GM12875 (cell line): ENCODE measurements around the gene GTPBP8.

ENCODE experiments used
- H3K4me3 ChIP-seq: one replicate; pipeline ENCODE4 v1.5.1; 2011; ENCODE audit warnings: low read depth, low read length, control low read depth
- CTCF ChIP-seq: IDR thresholded peaks from 2 replicates; pipeline ENCODE4 v1.5.1; 2011; ENCODE audit warnings: low read depth, mild to moderate bottlenecking, control low read depth, inconsistent platforms, low read length, moderate library complexity, borderline replicate concordance; ENCODE audit not compliant: insufficient read depth

GTPBP8 gene

GRCh38 chr3:112966633-112967032, 24.2 kb upstream of the GTPBP8 start:
- H3K4me3 ChIP-seq = no peak overlapping the region
- TF ChIP-seq CTCF = no peak

- no peak overlapping the region for H3K4me3 ChIP-seq
- TF ChIP-seq CTCF = no peak
Measured at GRCh38 chr3:112967425-112967824, 23.4 kb upstream of the GTPBP8 start.

- no peak for TF ChIP-seq CTCF
- H3K4me3 ChIP-seq = no peak overlapping the region
Measured at GRCh38 chr3:112967828-112968227, 23.0 kb upstream of the GTPBP8 start.

- no peak for TF ChIP-seq CTCF
- H3K4me3 ChIP-seq = no peak overlapping the region
Measured at GRCh38 chr3:112972158-112972557, 18.6 kb upstream of the GTPBP8 start.

- no peak for TF ChIP-seq CTCF
- H3K4me3 ChIP-seq = no peak overlapping the region
Measured at GRCh38 chr3:112973325-112974177, 17.2 kb upstream of the GTPBP8 start.

- H3K4me3 ChIP-seq = no peak overlapping the region
- no peak for TF ChIP-seq CTCF
Measured at GRCh38 chr3:112974178-112974517, 16.6 kb upstream of the GTPBP8 start.

- no peak for TF ChIP-seq CTCF
Measured at GRCh38 chr3:112974894-112975293, 15.9 kb upstream of the GTPBP8 start, which contains the start of gene CD200R1. CD200R1 (minus strand) TSS chr3:112975103; CDS start chr3:112974857, 246 bp downstream.

More at GRCh38 chr3:112974894-112975293, 15.9 kb upstream of the GTPBP8 start, which contains the start of gene CD200R1:
- no peak within 1 kb of the TSS for H3K4me3 ChIP-seq
